Endodermal cell (in vitro differentiated cells): ENCODE measurements around the gene SCN1A. TPM values are rescaled to one million over a fixed set of nuclear protein-coding genes. Genes with fewer than 3 reads are reported as not detected.
"Not testable (repeated sequence)": the region's sequence is repeated elsewhere in the genome, so short reads cannot be mapped to it uniquely, and the experiment has no call there.

Experiments
- DNase-seq: peaks from one replicate; pipeline ENCODE4 v3.0.0-alpha.2; 2017
- H3K27ac ChIP-seq: 2 replicates; pipeline ENCODE4 v1.5.1; 2013; ENCODE audit warnings: mild to moderate bottlenecking, low read depth, low read length, moderate library complexity
- H3K27me3 ChIP-seq: 2 replicates; pipeline ENCODE4 v1.6.1; 2013; ENCODE audit warnings: mild to moderate bottlenecking, low read length, moderate library complexity; ENCODE audit not compliant: insufficient read depth, control insufficient read depth, poor library complexity, severe bottlenecking
- H3K36me3 ChIP-seq: 2 replicates; pipeline ENCODE4 v1.7.0; 2013; ENCODE audit warnings: mild to moderate bottlenecking, low read length, moderate library complexity; ENCODE audit not compliant: control insufficient read depth, insufficient read depth
- H3K4me1 ChIP-seq: one replicate; pipeline ENCODE4 v1.7.0; 2013; ENCODE audit warnings: low read length; ENCODE audit not compliant: control insufficient read depth, insufficient read depth
- H3K4me3 ChIP-seq: 2 replicates; pipeline ENCODE4 v1.5.1; 2013; ENCODE audit warnings: mild to moderate bottlenecking, low read length, moderate library complexity
- H3K9ac ChIP-seq: 2 replicates; pipeline ENCODE4 v1.6.1; 2013; ENCODE audit warnings: mild to moderate bottlenecking, low read length, moderate library complexity; ENCODE audit not compliant: poor library complexity, severe bottlenecking; ENCODE audit errors: extremely low read depth
- H3K9me3 ChIP-seq: 2 replicates; pipeline ENCODE4 v1.6.1; 2013; ENCODE audit warnings: mild to moderate bottlenecking, low read length, moderate library complexity; ENCODE audit not compliant: control insufficient read depth
- H3K27ac Mint-ChIP-seq: 2 replicates; pipeline ENCODE4 v1.8.0; 2020; ENCODE audit warnings: mixed read lengths
- H3K27me3 Mint-ChIP-seq: 2 replicates; pipeline ENCODE4 v1.8.0; 2021; ENCODE audit warnings: mild to moderate bottlenecking, mixed read lengths; ENCODE audit not compliant: insufficient read depth
- H3K36me3 Mint-ChIP-seq: 2 replicates; pipeline ENCODE4 v1.8.0; 2020; ENCODE audit warnings: low read depth, mixed read lengths
- H3K4me1 Mint-ChIP-seq: 2 replicates; pipeline ENCODE4 v1.8.0; 2020; ENCODE audit warnings: mixed read lengths
- H3K4me3 Mint-ChIP-seq: 2 replicates; pipeline ENCODE4 v1.8.0; 2020; ENCODE audit warnings: mild to moderate bottlenecking, moderate library complexity, mixed read lengths
- H3K9me3 Mint-ChIP-seq: 2 replicates; pipeline ENCODE4 v1.8.0; 2020; ENCODE audit warnings: mild to moderate bottlenecking, mixed read lengths
- CTCF ChIP-seq: fragments of 200-600 bp; sonication (generic); conservative IDR thresholded peaks from 2 replicates; pipeline ENCODE4 v1.5.0; 2021; ENCODE audit warnings: antibody characterized with exemption, mild to moderate bottlenecking
- WGBS, 2 experiments: methylation state at CpG; one replicate each; pipeline versions ENCODE4 v1.1.5 to v1.1.7; 2013; ENCODE audit warnings: missing lambda C conversion rate in 2 of 2, mixed read lengths in 1 of 2; ENCODE audit not compliant: insufficient coverage in 1 of 2, insufficient read length in 1 of 2; 5-methylcytosine and 5-hydroxymethylcytosine counted together
- total RNA-seq, 2 donors: library from RNA; stranded (reverse); fragmentation: NEBNext Ultra II Directional in 1 of 2; extraction: Animal tissue kit (Norgen Biotek cat#: 25700) in 1 of 2; gene quantifications; 2 replicates in 1 of 2; 3 replicates in 1 of 2; pipeline ENCODE4 v1.2.1, GENCODE V29; 2021

Gene SCN1A
- total RNA-seq, 2 donors from 2014 or later = not detected

GRCh38 chr2:166140932-166141331, 13.1 kb upstream of the SCN1A start:
- Histone ChIP-seq H3K9ac (no peak overlapping the region), H3K4me1 (no peaks in the 10 kb centered on the region), H3K36me3 (no peaks in the 10 kb centered on the region), H3K9me3 (no peaks in the 10 kb centered on the region), H3K27ac (no peak overlapping the region), H3K27me3 (no peaks in the 10 kb centered on the region), H3K4me3 (no peak overlapping the region)
- no peaks in the 10 kb centered on the region for H3K27me3 Mint-ChIP-seq
- 84 to 100% methylated on average over 1 to 2 of the region's 2 CpGs for WGBS, 2 experiments
- no peak for TF ChIP-seq CTCF
- no peak overlapping the region for H3K4me3 Mint-ChIP-seq
- H3K27ac Mint-ChIP-seq = no peak overlapping the region
- no peak for DNase-seq
- H3K9me3 Mint-ChIP-seq = no peaks in the 10 kb centered on the region
- H3K36me3 Mint-ChIP-seq = no peaks in the 10 kb centered on the region
- H3K4me1 Mint-ChIP-seq = peaks cover 2% of the 10 kb centered on the region

GRCh38 chr2:166140475-166140874, 12.7 kb upstream of the SCN1A start:
- H3K9ac ChIP-seq = no peak overlapping the region
- no peaks in the 10 kb centered on the region for H3K4me1 ChIP-seq
- H3K4me3 Mint-ChIP-seq = no peak overlapping the region
- no peaks in the 10 kb centered on the region for H3K9me3 Mint-ChIP-seq
- no peak for DNase-seq
- no peaks in the 10 kb centered on the region for H3K9me3 ChIP-seq
- no peaks in the 10 kb centered on the region for H3K27me3 Mint-ChIP-seq
- H3K27me3 ChIP-seq = no peaks in the 10 kb centered on the region
- H3K4me1 Mint-ChIP-seq = peaks cover 2% of the 10 kb centered on the region
- no peak overlapping the region for H3K27ac Mint-ChIP-seq
- no peaks in the 10 kb centered on the region for H3K36me3 Mint-ChIP-seq
- no peak overlapping the region for H3K27ac ChIP-seq
- 46 to 47% methylated on average over 6 of the region's 7 CpGs for WGBS, 2 experiments
- no peak for TF ChIP-seq CTCF
- H3K4me3 ChIP-seq = no peak overlapping the region
- H3K36me3 ChIP-seq = no peaks in the 10 kb centered on the region

- not testable (repeated sequence) for H3K27me3 Mint-ChIP-seq
Measured at GRCh38 chr2:166139479-166139878, 11.7 kb upstream of the SCN1A start.

GRCh38 chr2:166138667-166139066, 10.8 kb upstream of the SCN1A start:
- no peak overlapping the region for H3K27ac ChIP-seq
- H3K4me1 ChIP-seq = no peaks in the 10 kb centered on the region
- no peak overlapping the region for H3K4me3 ChIP-seq
- Mint-ChIP-seq H3K4me1 (peaks cover 2% of the 10 kb centered on the region), H3K9me3 (no peaks in the 10 kb centered on the region), H3K27ac (no peak overlapping the region), H3K27me3 (no peaks in the 10 kb centered on the region), H3K36me3 (no peaks in the 10 kb centered on the region), H3K4me3 (no peak overlapping the region)
- H3K9me3 ChIP-seq = no peaks in the 10 kb centered on the region
- no peak overlapping the region for H3K9ac ChIP-seq
- no peaks in the 10 kb centered on the region for H3K27me3 ChIP-seq
- no peak for DNase-seq
- H3K36me3 ChIP-seq = no peaks in the 10 kb centered on the region
- TF ChIP-seq CTCF = no peak
- 89 to 100% methylated on average over 1 of the region's 1 CpG for WGBS, 2 experiments

More at GRCh38 chr2:166139479-166139878, 11.7 kb upstream of the SCN1A start:
- H3K36me3 ChIP-seq, H3K27ac ChIP-seq, DNase-seq, H3K9ac ChIP-seq, H3K27ac Mint-ChIP-seq, H3K4me1 ChIP-seq, H3K9me3 Mint-ChIP-seq, H3K4me3 ChIP-seq, H3K4me1 Mint-ChIP-seq, H3K36me3 Mint-ChIP-seq, H3K9me3 ChIP-seq, H3K4me3 Mint-ChIP-seq, H3K27me3 ChIP-seq: not testable (repeated sequence)
- WGBS, 2 experiments = 77 to 100% methylated on average over 1 of the region's 3 CpGs
